Astrocyte of the cerebellum (primary cell): ENCODE data around the gene LRRC8D.
"Not testable (repeated sequence)": the region's sequence is repeated elsewhere in the genome, so short reads cannot be mapped to it uniquely, and the experiment has no call there.

Experiments used
- DNase-seq: peaks from one replicate; pipeline ENCODE4 v3.0.0-alpha.2; 2011; ENCODE audit warnings: low read depth
- H3K4me3 ChIP-seq: 2 replicates; pipeline ENCODE4 v1.5.1; 2011; ENCODE audit warnings: mild to moderate bottlenecking, low read depth, low read length, moderate library complexity
- in situ Hi-C: cut with HindIII; loops from 2 replicates; pipeline ENCODE4 v1.10.0; 2017; ENCODE audit warnings: low sequenced_read_pairs
- TF ChIP-seq, protein P1 (sequence below): IDR thresholded peaks from 2 replicates; pipeline ENCODE4 v1.5.1; 2012; ENCODE audit warnings: low read length, low read depth, moderate library complexity, mild to moderate bottlenecking; ENCODE audit errors: missing control alignments

LRRC8D gene

DNA sequence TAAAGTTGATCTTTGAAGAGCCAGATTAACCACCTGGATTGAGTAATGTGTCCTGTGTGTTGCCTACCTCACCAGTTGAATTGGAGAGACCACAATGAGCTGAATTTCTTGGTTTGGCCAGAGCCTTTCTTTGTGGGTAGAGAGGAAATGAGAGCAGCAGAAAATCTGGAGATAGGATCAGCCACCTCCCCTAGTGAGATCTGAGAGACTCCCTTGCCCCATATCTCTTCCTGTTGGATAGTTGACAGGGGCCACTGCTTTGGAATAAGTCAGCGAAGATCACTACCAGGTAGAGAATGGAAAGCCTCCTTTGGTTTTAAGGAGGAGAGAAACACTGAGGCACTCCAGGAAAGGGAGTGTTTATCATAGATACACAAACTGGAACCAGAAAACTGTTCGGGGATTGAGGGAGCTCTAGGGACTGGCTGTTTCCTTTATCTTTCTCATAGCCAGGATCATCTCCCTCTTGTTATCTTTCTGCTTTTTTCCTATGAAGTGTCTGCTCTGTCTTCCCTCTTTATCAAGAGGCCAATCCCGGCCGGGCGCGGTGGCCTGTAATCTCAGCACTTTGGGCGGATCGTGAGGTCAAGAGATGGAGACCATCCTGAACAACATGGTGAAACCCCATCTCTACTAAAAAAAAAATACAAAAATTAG is 152.8 kb downstream of the LRRC8D start:
- H3K4me3 ChIP-seq = no peak overlapping the region
- DNase-seq = no peak
- TF ChIP-seq, protein P1, sequence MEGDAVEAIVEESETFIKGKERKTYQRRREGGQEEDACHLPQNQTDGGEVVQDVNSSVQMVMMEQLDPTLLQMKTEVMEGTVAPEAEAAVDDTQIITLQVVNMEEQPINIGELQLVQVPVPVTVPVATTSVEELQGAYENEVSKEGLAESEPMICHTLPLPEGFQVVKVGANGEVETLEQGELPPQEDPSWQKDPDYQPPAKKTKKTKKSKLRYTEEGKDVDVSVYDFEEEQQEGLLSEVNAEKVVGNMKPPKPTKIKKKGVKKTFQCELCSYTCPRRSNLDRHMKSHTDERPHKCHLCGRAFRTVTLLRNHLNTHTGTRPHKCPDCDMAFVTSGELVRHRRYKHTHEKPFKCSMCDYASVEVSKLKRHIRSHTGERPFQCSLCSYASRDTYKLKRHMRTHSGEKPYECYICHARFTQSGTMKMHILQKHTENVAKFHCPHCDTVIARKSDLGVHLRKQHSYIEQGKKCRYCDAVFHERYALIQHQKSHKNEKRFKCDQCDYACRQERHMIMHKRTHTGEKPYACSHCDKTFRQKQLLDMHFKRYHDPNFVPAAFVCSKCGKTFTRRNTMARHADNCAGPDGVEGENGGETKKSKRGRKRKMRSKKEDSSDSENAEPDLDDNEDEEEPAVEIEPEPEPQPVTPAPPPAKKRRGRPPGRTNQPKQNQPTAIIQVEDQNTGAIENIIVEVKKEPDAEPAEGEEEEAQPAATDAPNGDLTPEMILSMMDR = no peak
- in situ Hi-C loops = loop anchor here (25.0 kb wide), 1 partner anchor 336 kb away; the partner anchor contains the start of gene LRRC8C

DNA sequence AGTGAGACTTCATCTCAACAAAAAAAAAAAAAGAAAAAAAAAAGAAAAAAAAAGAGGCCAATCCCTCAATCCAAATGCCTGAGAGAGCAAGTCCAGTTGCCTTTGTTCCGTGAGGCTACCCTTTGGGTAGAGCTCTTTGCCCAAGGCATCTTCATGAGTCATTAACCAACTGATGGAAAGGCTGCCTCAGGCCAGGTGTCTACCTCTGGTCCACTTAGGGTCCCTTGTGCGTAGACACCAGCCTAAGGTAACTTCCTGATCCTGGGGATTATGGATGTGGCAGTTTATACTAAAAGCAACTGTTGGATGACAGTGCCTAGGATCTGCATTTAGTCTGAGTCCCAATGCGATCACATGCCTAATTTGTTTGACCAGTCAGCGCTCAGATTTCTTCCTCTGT is 153.4 kb downstream of the LRRC8D start:
- TF ChIP-seq, protein P1 = no peak
- no peak overlapping the region for H3K4me3 ChIP-seq
- no peak for DNase-seq
- in situ Hi-C loops = loop anchor here (25.0 kb wide), 1 partner anchor 337 kb away; the partner anchor contains the start of gene LRRC8C

DNA sequence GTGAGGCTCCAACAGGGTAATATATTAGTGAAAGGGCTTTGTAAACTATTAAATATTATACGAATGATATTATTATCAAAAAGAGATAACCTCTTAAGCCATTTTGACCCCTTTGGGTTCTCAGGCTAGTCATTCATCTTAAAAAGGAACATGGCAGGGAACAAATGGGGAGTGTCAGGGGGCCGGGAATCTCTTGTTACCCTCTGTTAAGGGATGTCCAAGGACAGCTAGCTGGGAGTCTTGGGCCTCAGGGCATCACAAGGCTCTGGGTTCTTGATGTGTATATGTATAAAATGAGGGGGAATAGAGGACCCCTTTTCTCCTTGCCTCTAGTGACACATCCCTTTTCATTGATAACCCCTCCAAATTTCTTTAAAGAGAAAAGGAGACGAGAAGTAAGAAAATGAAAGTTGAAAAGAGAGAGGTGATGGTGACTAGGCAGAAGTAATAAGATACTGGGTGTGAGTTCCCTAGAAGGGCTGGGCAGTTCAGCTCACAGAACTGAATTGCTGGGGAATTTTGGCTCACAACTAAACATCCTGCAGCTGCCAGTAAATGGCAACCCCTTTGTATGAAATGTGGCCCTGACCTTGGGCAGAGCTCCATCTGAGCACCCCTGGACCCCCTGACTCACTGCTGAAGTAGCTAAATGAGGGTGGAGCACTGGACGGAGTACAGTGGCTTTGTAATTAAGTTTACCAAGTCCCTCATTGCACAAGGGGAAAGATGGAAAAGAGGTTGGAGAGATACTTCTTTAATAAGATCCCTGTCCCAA is 154.1 kb downstream of the LRRC8D start:
- DNase-seq = peak; percentile 60

DNA sequence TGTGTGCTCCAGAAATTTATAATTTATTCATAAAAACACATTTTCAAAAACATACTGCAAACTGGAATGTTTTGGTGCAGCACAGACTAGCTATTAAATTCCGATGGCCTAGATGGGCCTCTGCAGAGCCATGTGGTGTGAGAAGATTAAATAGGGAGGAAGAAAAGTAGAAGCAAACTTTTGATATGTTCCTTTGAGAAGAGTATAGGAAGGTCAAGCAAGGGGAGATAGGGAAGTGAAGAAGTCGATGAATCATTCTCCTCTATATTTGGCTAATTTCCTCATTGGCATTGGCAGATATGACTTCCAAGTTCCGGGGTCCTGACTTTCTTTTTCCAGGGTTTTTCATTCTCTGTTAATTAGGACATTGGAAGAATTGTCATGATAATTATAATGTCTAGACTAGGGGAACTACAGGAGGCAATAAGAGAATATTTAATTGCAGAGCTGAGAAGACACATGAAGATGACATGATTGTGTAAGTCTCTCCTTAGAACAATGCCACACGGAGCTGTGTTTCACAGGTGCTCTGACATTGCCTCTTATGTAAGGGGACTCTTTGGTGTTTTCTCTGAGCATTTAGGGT is 154.8 kb downstream of the LRRC8D start:
- in situ Hi-C loops = no loop called here
- no peak for DNase-seq
- no peak overlapping the region for H3K4me3 ChIP-seq
- TF ChIP-seq, protein P1 = no peak

More for the DNA sequence above, 154.1 kb downstream of the LRRC8D start:
- TF ChIP-seq, protein P1 = no peak
- in situ Hi-C loops = loop anchor here (25.0 kb wide), 1 partner anchor 338 kb away; the partner anchor contains the start of gene LRRC8C
- no peak overlapping the region for H3K4me3 ChIP-seq

DNA sequence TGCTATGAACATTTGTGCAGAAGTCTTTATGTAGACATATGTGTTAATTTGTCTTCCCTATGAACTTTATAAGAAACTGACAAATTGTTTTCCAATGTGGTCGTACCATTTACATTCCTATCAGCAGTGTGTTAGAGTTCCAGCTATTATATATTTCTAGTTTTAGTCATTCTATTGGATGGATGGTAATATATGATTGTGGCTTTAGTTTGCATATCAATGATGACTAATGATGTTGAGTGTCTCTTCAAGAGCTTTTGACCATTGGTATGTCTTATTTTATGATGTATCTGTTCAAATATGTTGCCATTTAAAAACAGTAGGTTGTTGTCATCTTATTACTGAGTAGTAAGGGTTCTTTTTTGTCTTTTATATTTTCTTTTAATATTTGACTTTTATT is 157.9 kb downstream of the LRRC8D start:
- in situ Hi-C loops = no loop called here
- H3K4me3 ChIP-seq = no peak overlapping the region
- TF ChIP-seq, protein P1 = no peak
- DNase-seq = no peak

DNA sequence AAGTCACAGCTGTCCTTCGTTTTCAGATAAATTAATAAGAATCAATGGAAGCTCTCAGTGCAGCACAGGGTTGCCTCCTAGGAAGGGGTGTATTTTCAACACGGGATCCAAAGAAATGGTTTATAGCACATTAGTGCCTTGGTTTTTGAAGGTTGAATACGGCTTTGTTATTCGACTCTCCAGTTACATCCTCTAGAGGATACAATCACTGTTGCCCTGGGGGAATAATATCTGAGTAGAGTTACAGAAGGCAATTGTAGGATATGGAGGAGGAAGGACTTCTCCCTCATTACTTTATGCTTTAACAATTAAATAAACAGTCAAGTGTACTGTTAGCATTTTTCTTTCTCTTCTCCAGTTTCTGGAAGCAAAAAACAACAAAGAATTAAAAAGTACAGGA is 159.8 kb downstream of the LRRC8D start:
- DNase-seq = no peak
- in situ Hi-C loops = no loop called here
- TF ChIP-seq, protein P1 = no peak
- no peak overlapping the region for H3K4me3 ChIP-seq

DNA sequence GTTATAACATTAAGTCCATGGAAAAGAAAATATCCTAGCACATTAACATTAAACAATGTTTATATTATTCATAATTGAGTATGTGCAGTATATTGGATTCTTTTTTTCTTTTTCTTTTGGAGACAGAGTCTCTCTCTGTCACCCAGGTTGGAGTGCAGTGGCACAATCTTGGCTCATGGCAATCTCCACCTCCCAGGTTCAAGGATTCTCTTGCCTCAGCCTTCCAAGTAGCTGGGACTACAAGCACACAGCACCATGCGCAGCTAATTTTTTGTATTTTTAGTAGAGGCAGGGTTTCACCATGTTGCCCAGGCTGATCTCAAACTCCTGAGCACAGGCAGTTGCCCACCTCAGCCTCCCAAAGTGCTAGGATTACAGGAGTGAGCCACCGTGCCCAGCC is 162.0 kb downstream of the LRRC8D start:
- in situ Hi-C loops, H3K4me3 ChIP-seq, DNase-seq: not testable (repeated sequence)

DNA sequence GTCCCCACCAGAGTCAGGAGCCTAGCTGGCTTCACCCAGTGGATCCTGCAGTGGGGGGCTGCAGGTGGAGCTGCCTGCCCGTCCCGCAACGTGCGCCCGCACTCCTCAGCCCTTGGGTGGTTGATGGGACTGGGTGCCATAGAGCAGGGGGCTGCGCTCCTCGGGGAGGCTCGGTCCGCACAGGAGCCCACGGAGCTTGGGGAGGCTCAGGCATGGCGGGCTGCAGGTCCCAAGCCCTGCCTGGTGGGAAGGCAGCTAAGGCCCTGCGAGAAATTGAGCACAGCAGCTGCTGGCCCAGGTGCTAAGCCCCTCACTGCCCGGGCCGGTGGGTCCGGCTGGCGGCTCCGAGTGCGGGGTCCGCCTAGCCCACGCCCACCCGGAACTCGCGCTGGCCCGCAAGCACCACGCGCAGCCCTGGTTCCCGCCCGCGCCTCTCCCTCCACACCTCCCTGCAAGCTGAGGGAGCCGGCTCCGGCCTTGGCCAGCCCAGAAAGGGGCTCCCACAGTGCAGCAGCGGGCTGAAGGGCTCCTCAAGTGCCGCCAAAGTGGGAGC is 163.8 kb downstream of the LRRC8D start:
- in situ Hi-C loops, H3K4me3 ChIP-seq, DNase-seq: not testable (repeated sequence)
